NCI-H2029 (cell line): ENCODE data around the gene MICALL2.

Source experiments
- DNase-seq: peaks from one replicate; lab custom pipeline; 2025; lab: John Stamatoyannopoulos, UW

The MICALL2 gene

DNA sequence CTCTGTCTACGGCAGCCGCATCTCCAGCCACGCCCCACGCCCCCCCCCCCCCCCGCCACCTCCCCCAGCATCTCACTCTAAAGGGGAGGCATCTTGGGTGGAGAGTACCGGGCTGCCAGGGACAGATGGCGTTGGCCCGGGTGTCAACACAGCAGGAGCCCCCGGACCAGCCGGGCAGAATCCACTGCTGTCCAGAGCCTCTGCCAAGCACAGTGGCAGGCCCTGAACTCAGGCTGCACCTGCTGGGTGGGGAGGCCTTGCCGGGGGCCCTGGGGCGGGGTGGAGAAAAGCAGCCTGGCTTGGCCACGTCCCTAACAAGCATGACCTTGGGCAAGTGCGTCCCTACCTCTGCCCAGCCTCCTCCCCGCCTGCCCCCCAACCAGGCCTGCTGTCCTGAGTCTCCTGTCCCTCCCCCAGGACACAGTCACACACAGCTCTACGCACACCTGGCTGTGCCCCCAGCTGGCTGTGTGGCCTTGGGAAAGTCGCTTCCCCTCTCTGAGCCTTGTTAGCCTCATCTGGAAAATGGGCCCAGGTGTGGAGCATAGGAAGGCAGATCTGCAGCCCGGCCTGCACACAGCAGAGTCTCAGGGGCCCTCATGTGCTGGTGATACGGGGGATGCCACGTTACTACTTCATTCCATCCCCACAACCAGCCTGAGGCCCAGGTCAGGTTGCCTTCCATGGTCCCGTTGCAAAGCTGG, 45.2 kb downstream of the MICALL2 start:
- no peak for DNase-seq

GRCh38 chr7:1412322-1413261, 46.7 kb downstream of the MICALL2 start:
- peak; percentile 87 for DNase-seq

DNA sequence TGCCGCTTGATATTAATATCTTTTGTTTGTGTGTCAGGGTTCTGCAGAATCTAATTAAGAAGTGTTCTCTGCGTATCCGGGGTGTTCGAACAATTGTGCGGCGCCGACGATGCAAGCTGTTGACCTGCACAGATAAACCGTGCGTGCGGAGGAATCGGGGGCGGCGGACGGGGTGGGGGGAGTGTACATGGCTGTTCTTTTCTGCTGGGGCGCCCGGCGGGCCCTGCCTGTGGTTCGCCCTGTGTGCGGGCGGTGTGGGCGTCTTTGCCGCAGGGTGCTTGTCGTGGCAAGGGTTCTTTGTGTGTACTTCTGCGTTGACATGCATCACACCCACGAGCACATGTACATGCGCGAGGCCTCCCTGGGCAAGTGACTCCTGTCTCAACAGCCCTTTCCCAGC, 47.9 kb downstream of the MICALL2 start:
- no peak for DNase-seq

- DNase-seq: no peak
Observed at GRCh38 chr7:1410992-1411391, 48.3 kb downstream of the MICALL2 start.

DNA sequence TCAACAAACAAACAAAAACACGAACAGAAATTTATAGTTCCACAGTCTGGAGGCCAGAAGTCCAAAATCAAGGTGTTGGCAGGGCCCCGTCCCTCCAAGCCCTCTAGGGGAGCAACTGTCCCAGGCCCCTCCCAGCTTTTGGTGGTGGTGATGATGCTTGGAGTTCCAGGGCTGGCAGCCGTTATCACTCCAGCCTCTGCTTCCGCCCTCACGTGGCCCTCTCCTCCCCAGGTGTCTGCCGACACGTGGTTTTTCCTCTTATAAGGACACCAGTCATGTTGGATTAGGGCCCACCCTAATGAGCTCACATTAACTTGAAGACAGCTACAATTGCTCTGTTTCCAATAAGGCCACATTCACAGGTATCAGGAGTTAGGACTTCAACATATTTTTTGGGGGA, 49.7 kb downstream of the MICALL2 start:
- DNase-seq: peak; percentile 18

DNA sequence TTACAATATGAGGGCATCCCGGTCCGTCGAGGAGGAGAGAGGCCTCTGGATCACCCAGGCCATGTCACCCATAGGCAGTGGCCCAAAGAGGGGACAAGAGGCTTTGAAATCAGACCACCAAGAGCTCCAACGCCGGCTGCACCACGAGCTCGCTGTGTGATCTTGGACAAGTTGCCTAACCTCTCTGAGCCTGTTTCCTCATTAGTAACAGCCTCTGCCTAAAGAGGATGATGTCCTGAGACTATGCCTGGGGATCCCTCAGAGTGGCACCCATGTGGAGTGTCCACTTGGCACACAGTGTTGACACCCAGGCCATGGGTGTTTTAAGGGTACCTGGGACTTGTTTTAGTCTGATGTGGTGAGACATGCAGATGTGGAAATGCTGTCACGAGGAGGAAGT, 50.8 kb downstream of the MICALL2 start:
- no peak for DNase-seq

DNA sequence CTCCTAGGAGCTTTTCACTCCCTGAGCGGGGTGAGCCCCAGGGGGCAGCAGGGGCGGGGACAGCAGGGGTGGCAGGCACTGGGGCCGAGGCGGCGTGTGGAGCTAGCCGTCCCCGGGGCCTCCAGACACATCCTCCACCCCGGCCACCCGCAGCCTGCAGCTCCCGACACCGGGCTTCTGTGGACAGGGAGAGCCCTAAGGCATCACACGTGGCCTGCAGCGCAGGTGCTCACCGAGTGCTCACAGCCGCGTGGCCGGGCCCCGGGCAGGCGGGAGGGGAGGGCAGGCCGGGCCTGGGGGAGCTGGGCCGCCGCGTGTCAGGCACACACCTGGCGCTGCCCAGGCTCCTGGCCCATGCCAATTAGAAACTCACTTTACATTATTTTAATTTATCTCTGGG, 51.4 kb downstream of the MICALL2 start:
- no peak for DNase-seq

DNA sequence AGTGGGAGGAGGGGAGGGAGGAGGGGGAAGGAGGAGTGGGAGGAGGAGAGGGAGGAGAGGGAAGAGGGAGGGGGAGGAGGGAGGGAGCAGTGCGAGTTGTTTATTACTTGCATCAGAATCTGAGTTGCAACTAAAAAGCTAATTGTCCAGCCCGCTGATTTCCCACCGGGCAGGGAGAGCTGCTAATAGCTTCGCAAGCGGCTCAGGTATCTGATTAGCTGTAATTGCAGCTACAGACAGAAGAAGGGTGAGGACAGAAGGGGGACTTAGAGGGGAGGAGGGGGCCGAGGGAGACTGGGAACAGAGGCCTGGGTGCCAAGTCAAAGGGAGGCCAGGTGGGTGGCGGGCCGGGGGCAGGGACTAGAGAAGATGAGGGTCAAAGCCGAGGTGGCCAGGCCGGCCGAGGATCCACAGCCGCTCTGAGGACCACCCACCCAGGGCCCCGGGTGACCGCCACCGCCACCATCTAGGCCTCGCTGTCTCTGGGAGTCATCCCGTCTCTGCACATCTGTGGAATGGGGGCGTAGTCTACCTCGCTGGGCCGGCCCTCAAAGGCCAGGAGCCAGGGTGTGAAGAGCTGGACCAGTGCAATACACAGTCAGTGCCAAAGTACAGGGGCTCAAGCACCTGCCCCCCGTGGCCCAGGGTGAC, 54.2 kb downstream of the MICALL2 start:
- no peak for DNase-seq

DNA sequence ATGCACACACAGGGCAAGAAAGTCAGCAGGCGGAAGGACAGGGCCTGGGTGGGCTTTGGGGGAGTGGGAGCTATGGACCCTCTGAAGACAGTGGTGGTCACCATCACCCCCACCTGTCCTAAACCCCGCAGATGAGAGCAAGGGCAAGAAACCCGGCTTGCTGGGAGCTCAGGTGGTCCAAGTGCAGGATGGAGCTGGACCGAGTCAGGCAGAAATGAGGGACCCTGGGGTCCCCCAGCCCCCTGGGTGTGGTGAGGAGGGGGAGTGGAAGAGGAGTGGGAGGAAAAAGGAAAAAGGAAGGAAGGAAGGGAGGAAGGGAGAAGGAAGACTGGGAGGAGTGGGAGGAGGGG, 54.8 kb downstream of the MICALL2 start:
- no peak for DNase-seq

DNA sequence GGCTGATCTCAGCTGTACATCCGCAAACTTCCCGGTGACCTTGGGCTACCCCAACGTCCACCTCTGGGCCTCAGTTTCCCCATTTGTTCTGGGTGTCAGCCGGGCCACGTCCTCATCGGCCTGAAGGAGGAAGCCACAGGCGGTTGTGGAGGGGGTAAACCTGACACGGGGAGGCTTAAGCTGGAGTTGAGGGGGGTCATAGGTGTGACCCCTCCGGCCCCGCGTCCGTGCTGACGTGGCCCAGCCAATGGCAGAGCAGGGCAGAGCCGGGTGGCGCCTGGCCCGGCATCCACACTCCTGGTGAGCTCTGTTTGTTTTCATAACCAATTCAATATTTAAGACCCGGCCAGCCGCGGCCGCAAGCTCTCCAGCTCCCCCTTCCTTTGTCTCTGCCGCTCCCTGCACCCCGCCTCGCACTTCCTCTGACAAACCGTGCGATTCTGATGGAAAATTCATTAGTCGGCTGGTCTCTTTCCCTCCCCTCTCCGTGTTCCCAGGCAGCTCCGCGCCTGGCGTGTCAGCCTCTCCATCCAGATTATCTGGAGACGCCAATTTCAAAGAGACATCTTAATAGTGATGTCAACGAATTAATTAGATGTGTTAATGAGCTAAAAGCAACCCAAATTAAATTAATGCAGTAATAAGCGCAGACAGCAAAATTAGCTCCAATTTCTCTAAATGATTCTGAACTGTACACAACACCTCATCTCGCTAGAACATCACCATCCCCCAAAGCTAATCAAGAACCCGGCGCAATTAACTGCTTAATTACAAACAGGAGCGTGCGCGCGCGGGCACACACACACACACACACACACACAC, 55.4 kb downstream of the MICALL2 start:
- DNase-seq: no peak

DNA sequence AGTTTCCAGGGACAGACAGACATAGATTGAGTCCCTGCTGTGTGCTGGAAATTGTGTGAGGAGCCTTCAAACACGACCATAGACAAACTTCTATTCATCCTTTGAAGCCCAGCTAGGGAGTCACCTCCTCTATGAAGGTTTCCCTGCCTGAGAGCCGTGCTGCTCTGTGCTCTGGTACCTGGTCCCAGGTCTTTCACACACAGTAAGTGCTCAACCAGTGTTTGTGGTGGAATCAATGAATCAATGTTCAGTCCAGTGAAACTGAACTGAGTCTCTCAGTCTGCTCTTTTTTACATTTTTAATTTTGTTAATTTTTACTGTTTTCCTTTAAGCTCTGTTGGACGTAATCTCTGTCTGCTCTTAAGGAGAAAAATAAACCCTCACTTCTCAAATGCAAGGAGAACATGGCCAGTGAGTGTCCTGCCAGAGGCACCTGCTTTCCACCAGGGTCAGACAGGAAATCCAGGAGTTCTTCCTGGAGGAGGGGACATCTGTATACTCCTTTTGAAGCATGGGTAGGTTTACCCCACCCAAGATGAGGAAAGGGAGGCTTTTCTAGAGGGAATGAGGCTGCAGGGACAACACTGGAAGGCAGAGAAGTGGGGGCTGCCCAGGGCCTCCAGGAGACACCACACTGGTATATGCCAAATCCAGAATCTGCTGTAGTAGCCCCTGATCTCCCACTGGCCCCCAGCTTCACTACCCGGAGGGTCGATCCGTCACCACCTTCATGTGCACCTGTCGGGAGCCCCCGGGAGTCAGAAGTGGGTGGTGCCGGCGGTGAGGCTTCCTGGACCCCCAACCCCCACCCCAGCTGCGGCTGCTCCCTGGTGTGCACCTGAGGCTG, 56.3 kb downstream of the MICALL2 start:
- no peak for DNase-seq

- DNase-seq: no peak
Observed at GRCh38 chr7:1402110-1402790, 57.0 kb downstream of the MICALL2 start.

DNA sequence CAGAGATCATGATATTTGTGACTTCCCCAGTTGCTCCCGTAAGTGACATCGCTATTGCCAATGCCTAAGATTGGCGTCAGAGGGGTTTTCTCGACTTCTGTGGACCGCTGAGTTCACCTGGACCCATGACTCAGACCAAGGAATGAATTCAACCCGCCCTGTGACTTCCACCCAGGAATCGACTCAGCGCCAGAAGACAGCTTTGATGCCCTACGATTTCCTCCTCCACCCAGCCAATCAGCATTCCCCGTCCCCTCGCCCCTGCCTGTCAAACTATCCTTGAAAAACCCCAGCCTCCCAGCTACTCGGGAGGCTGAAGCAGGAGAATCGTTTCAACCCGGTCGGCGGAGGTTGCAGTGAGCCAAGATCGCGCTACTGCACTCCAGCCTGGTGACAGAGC, 58.3 kb downstream of the MICALL2 start:
- no peak for DNase-seq

DNA sequence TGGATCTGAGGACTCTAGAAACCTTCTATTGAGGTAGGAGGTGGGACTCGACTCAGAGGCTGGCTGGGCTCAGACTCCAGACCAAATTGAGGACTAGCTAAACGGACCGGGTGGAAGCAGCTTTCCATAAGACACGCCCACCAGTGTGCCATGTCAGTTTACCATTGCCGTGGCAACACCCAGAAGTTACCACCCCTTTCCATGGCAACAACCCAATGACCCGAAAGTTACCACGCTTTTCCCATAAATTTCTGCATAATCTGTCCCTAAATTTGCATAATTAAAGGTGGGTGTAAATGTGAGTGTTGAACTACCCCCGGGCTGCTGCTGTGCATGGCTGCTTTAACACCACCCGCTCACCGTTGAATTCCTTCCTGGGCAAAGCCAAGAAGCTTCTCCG, 58.9 kb downstream of the MICALL2 start:
- no peak for DNase-seq

- DNase-seq: no peak
Observed at GRCh38 chr7:1397491-1398327, 61.6 kb downstream of the MICALL2 start.

GRCh38 chr7:1396195-1396594, 63.1 kb downstream of the MICALL2 start:
- no peak for DNase-seq

- no peak for DNase-seq
Observed at GRCh38 chr7:1395211-1396070, 63.8 kb downstream of the MICALL2 start.

- no peak for DNase-seq
Observed at GRCh38 chr7:1394371-1394770, 64.9 kb downstream of the MICALL2 start.

DNA sequence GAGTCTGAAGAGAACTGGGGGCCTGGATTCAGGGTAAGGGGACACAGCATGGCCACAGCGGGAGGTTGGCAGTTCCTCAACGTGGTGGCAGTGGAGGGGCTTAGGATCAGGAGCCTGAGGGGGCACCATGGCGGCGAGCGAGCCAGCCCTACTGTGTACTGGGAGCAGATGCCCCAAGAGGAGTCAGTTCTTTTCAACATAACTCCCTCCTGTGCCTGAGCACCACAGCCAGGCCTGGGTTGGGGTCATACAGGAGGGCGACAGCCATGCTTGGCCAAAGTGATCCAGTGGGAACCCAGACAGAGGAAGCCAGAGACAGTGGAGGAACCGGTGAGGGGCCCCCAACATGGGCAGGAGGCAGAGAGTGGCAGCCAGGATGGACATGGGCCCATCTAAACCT, 65.8 kb downstream of the MICALL2 start:
- no peak for DNase-seq
